Measurements from ENCODE around the gene PAX9. TPM values are rescaled to one million over a fixed set of nuclear protein-coding genes. Genes with fewer than 3 reads are reported as not detected.

PAX9 gene
- total and polyA plus RNA-seq, 9 of the 15 experiments (the other 6 are each of a cell fraction or from before 2014, with no cell fraction given), result 0.87 to 2.4 (median 1.3) TPM

DNA sequence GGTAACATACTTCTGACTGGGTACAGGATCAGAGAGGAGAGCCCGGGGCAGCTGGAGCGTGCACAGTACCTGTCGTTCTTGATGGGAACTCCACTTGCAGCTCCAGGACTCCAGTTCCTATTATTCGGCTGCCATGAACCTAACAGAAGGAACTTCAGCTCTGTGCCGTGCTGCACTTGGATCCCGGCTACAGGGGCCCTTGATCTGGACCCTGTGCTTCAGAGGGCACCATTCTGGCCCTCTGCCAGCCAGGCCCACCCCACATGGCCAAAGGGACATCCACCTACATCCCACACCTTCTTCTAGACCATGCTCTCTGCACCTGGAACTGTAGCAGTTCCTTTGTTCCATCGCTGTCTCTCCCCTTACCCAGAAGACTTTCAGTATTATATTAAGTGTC, 58.2 kb downstream of the PAX9 start:
- no peak overlapping the region for H3K4me2 ChIP-seq (ENCODE audit: insufficient read depth, low read length)

More for the DNA sequence above, 58.2 kb downstream of the PAX9 start:
- WGBS (ENCODE audit: insufficient coverage, low coverage, missing lambda C conversion rate), result 83% methylated on average over 7 of the region's 7 CpGs
- Histone ChIP-seq H3K4me3 (no peak overlapping the region), H3K36me3 (ENCODE audit: control insufficient read depth, insufficient read depth, low read length) (peaks cover 3% of the 10 kb centered on the region; the same call in 1 of the 3 replicates), H3K79me2 (ENCODE audit: control insufficient read depth, insufficient read depth, low read length) (no peaks in the 10 kb centered on the region), H3K27ac (ENCODE audit: extremely low read depth, low read depth, low read length) (no peak overlapping the region), H3K4me1 (replicated peaks in 1 of 2; ENCODE audit: control insufficient read depth in 2 of 2, insufficient read depth in 2 of 2, low read length in 2 of 2) (no peaks in the 10 kb centered on the region; a peak in 1 of 5 replicates), H4K20me1 (replicated peaks; ENCODE audit: control insufficient read depth, insufficient read depth, low read length) (no peaks in the 10 kb centered on the region), H3K9me3 (replicated peaks; ENCODE audit: control insufficient read depth, insufficient read depth, low read depth, low read length) (no peaks in the 10 kb centered on the region), H3K9ac (ENCODE audit: insufficient read depth in 1 of 2, low read depth in 2 of 2, low read length in 2 of 2) (no peak overlapping the region), H2AFZ (ENCODE audit: low read depth, low read length) (no peak overlapping the region), H3K27me3 (ENCODE audit: control insufficient read depth in 2 of 2, insufficient read depth in 2 of 2, low read length in 2 of 2) (no peaks in the 10 kb centered on the region), H3K9me1 (ENCODE audit: control insufficient read depth, insufficient read depth, low read length) (no peaks in the 10 kb centered on the region)
- BruUV-seq (replicated peaks), result no TSS peak
- intact Hi-C loops (cut with micrococcal nuclease) (no loop called here), in situ Hi-C loops (cut with MboI) (no loop called here)
- ATAC-seq (no peak), FAIRE-seq (no peak), DNase-seq (ENCODE audit: extremely low read depth in 1 of 4, low spot score in 3 of 4) (no peak)
- ChIA-PET POLR2A (interaction anchor here (0.7 kb wide), 1 partner anchor 15 kb away, joined by 4 read pairs; no protein-coding TSS in a partner anchor), CTCF (ENCODE audit: low intra/inter-chr PET ratio) (no interaction called here)
- TF ChIP-seq, protein P1, sequence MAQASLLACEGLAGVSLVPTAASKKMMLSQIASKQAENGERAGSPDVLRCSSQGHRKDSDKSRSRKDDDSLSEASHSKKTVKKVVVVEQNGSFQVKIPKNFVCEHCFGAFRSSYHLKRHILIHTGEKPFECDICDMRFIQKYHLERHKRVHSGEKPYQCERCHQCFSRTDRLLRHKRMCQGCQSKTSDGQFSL (CRISPR knock-in tag; IDR thresholded peaks at IDR 0.05), result no peak
- TF ChIP-seq, protein P1 (tag; IDR thresholded peaks at IDR 0.05), result no peak
- TF ChIP-seq STAT6 (CRISPR knock-in tag; IDR thresholded peaks at IDR 0.05), result no peak
- TF ChIP-seq ZBTB8A (IDR thresholded peaks at IDR 0.05; ENCODE audit: partially characterized antibody), result no peak
- TF ChIP-seq ZNF134 (CRISPR knock-in tag; conservative IDR thresholded peaks at IDR 0.05), result no peak
- TF ChIP-seq, protein P2, sequence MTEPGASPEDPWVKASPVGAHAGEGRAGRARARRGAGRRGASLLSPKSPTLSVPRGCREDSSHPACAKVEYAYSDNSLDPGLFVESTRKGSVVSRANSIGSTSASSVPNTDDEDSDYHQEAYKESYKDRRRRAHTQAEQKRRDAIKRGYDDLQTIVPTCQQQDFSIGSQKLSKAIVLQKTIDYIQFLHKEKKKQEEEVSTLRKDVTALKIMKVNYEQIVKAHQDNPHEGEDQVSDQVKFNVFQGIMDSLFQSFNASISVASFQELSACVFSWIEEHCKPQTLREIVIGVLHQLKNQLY (CRISPR knock-in tag; conservative IDR thresholded peaks at IDR 0.05), result no peak
- TF ChIP-seq ZHX1 (conservative IDR thresholded peaks at IDR 0.05; ENCODE audit: low read length), result no peak
- TF ChIP-seq RBFOX2 (IDR thresholded peaks at IDR 0.05; ENCODE audit: low read depth, low read length), result no peak
- TF ChIP-seq SMC3 (conservative IDR thresholded peaks at IDR 0.05; ENCODE audit: insufficient read depth, low read depth, low read length), result no peak
- TF ChIP-seq U2AF1 (optimal IDR thresholded peaks at IDR 0.05; ENCODE audit: low read depth, low read length), result no peak

Data from K562 (cell line).